Cardiac fibroblast (primary cell): ENCODE results near the gene HERPUD1.
"Not testable (repeated sequence)": the region's sequence is repeated elsewhere in the genome, so short reads cannot be mapped to it uniquely, and the experiment has no call there.

Experiments
- DNase-seq, 2 donors: peaks; one replicate each; pipeline versions ENCODE4 v3.0.0 to v3.0.0-alpha.2; 2010; ENCODE audit warnings: low read depth in 2 of 2
- H3K4me3 ChIP-seq, 2 donors: replicated peaks in 1 of 2; 1 replicate in 1 of 2; 2 replicates in 1 of 2; pipeline ENCODE4 v1.5.1; 2011; ENCODE audit warnings: low read depth in 2 of 2, low read length in 2 of 2, mild to moderate bottlenecking in 2 of 2, moderate library complexity in 1 of 2
- CTCF ChIP-seq: IDR thresholded peaks from one replicate; pipeline ENCODE4 v1.5.1; 2011; ENCODE audit warnings: low read depth, mild to moderate bottlenecking, low read length, inconsistent platforms

HERPUD1 gene

GRCh38 chr16:56985962-56986360 lies 54.0 kb downstream of the HERPUD1 start:
- no peak overlapping the region for H3K4me3 ChIP-seq
- TF ChIP-seq CTCF, result no peak
- DNase-seq, result no peak

GRCh38 chr16:56986361-56986760 lies 54.4 kb downstream of the HERPUD1 start:
- no peak for TF ChIP-seq CTCF
- no peak for DNase-seq
- no peak overlapping the region for H3K4me3 ChIP-seq

DNA sequence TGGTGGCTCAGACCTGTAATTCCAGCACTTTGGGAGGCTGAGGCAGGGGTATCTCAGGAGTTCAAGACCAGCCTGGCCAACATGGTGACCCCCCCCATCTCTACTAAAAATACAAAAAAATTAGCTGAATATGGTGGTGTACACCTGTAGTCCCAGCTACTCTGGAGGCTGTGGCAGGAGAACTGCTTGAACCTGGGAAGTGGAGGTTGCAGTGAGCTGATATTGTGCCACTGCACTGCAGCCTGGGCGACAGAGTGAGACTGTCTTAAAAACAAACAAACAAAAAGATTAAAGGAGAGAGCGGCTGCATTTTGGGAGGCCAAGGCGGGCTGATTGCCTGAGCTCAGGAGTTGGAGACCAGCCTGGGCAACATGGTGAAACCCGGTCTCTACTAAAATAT lies 55.0 kb downstream of the HERPUD1 start:
- not testable (repeated sequence) for H3K4me3 ChIP-seq, DNase-seq

DNA sequence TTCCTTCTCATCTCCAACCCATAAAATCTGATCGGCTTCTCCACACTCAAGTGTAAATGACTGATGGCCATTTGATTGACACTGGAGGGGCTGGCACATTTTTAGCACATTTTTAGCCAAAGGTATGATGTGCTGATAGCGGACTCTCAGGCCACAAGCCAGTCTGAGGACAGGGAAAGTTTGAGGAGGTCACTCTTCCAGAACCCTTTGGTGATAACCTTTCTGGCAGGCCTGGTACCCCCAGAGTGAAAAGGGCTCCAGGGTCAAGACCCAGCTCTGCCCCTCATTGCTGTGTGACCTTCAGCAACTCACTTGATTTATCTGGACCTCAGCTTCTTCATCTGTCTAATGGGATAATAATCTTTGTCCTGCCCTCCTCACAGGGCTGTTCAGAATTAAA lies 55.8 kb downstream of the HERPUD1 start:
- no peak for TF ChIP-seq CTCF
- no peak overlapping the region for H3K4me3 ChIP-seq
- DNase-seq, result no peak

GRCh38 chr16:56988161-56988947 lies 56.4 kb downstream of the HERPUD1 start:
- peak overlapping the region; percentile 74 to 80 for H3K4me3 ChIP-seq
- peak in 1 of 2 donors; percentile 34 for DNase-seq
- no peak for TF ChIP-seq CTCF

- no peak for TF ChIP-seq CTCF
- H3K4me3 ChIP-seq, result peak within 1 kb of the TSS; percentile 74 to 80
- peak; percentile 81 to 85 for DNase-seq
These were observed 57.3 kb downstream of the HERPUD1 start, which contains the start of gene NLRC5 for GRCh38 chr16:56988948-56989945. Gene NLRC5, plus strand, starts transcription at chr16:56989557. Its CDS starts 31,156 bp downstream, at chr16:57020713.

- H3K4me3 ChIP-seq, result peak overlapping the region; percentile 74 to 80
- no peak for DNase-seq
- TF ChIP-seq CTCF, result no peak
These were observed 58.0 kb downstream of the HERPUD1 start for GRCh38 chr16:56989988-56990387.
